NB4 (cell line): ENCODE measurements around the gene CRACDL.
A peak's percentile ranks its signal among the peaks of the same experiment; 100 is the strongest.
"Not testable (repeated sequence)": the region's sequence is repeated elsewhere in the genome, so short reads cannot be mapped to it uniquely, and the experiment has no call there.

ENCODE experiments used
- DNase-seq: peaks from one replicate; pipeline ENCODE4 v3.0.0; 2010; ENCODE audit warnings: low read depth
- H3K4me3 ChIP-seq: one replicate; pipeline ENCODE4 v1.5.1; 2011; ENCODE audit warnings: mild to moderate bottlenecking, low read depth, low read length, moderate library complexity
- MYC ChIP-seq: IDR thresholded peaks from 2 replicates; pipeline ENCODE4 v1.6.1; 2011; ENCODE audit warnings: low read depth, low read length
- POLR2A ChIP-seq: IDR thresholded peaks from 2 replicates; pipeline ENCODE4 v1.6.1; 2011; ENCODE audit warnings: mild to moderate bottlenecking; ENCODE audit not compliant: insufficient read length; ENCODE audit errors: extremely low read depth
- TF ChIP-seq, protein P1 (sequence below): IDR thresholded peaks from 2 replicates; pipeline ENCODE4 v1.6.1; 2011; ENCODE audit warnings: low read depth, low read length
- TF ChIP-seq, protein P2 (sequence below): IDR thresholded peaks from one replicate; pipeline ENCODE4 v1.5.1; 2012; ENCODE audit warnings: low read depth, low read length

The CRACDL gene

DNA sequence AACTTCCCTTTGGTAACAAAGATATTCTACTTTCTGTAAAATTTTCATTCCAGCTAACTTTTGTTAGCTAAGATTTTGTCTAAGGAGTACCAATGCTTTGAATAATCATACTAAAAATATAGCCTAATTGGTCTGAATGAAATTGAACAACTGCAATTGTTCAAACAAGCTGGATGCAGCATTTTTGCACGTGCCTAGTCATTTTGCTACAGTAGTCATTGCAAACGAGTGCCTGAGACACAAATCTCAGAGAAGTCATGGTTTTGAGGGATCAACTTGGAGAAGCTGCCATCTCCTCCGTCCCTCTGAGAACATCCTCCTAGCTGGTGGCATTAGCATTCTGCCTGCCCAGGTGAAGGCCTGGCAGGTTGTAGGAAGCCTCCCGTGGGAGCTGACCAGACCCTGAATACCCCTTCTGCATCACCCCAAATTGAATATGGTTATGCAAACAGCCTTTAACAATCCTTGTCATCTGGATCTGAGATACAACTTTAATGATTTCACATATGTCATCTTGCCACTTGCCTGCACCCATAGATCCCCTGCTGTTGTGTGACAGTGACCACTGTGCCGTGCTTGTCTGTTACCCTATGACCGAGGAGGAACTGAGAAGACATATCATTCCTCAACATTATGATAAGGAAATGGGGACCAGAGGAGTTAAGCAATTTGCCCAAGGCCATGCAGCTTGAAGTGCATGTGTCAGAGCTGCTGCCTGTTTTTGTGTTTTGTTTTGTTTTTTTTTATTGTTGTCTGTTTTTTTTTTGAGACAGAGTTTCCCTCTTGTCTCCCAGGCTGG is 176.0 kb downstream of the CRACDL start:
- peak; percentile 79 for DNase-seq
- H3K4me3 ChIP-seq: no peak overlapping the region
- TF ChIP-seq, protein P1, sequence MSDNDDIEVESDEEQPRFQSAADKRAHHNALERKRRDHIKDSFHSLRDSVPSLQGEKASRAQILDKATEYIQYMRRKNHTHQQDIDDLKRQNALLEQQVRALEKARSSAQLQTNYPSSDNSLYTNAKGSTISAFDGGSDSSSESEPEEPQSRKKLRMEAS: 0 out of 2 replicates have a peak, but pooled peaks have one; percentile 38
- TF ChIP-seq, protein P2, sequence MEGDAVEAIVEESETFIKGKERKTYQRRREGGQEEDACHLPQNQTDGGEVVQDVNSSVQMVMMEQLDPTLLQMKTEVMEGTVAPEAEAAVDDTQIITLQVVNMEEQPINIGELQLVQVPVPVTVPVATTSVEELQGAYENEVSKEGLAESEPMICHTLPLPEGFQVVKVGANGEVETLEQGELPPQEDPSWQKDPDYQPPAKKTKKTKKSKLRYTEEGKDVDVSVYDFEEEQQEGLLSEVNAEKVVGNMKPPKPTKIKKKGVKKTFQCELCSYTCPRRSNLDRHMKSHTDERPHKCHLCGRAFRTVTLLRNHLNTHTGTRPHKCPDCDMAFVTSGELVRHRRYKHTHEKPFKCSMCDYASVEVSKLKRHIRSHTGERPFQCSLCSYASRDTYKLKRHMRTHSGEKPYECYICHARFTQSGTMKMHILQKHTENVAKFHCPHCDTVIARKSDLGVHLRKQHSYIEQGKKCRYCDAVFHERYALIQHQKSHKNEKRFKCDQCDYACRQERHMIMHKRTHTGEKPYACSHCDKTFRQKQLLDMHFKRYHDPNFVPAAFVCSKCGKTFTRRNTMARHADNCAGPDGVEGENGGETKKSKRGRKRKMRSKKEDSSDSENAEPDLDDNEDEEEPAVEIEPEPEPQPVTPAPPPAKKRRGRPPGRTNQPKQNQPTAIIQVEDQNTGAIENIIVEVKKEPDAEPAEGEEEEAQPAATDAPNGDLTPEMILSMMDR: no peak
- TF ChIP-seq MYC (no peak), POLR2A (no peak)

DNA sequence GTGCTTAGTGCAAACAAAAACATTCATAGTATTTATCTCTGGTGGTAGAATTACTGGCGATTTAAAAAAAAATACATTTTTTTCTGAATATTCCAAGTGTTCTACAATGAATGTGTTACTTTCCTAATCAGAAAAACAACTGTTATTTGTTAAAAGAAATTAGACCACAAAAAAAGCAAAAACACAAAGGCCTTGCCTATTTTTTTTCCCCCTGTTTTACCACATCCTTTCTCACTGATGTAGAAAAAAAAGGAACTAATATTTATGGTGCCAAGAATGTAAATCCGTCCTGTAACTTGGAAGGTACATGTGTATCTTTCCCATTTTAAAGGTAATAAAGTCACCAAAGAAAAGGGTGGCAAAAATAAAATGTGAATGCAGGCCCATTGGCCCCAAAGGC is 176.7 kb downstream of the CRACDL start:
- H3K4me3 ChIP-seq: no peak overlapping the region
- peak; percentile 67 for DNase-seq
- TF ChIP-seq MYC (no peak), POLR2A (no peak)
- TF ChIP-seq, protein P1: no peak
- TF ChIP-seq, protein P2: no peak

DNA sequence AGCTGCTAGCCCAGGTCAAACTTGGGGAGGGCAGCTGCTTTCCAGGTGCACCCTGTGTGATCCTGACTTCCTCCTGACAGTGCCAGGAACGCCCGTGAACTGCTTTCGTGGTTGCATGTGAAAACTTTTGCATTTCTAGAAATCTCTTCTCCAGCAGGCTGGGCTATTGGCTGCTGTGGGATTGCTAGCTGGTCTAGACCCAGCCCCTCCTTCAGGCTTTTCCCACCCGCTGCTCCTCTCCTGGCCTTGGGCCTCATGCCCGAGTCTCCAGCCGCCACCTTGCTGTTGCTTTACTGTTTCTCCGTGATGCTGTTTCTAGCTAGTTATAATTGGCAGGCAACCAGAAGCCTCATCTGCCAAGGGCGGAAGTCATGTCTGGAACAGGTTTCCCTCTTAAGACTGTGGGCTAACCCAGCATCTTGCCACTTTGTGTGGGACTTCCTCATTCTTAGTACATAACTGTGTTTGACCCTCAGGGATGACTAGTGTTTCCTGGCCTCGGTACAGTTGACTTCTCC is 178.1 kb downstream of the CRACDL start:
- peak overlapping the region; percentile 35 for H3K4me3 ChIP-seq
- DNase-seq: peak; percentile 98
- TF ChIP-seq MYC (no peak), POLR2A (no peak)
- TF ChIP-seq, protein P1: 0 out of 2 replicates have a peak, but pooled peaks have one; percentile 26
- TF ChIP-seq, protein P2: no peak

DNA sequence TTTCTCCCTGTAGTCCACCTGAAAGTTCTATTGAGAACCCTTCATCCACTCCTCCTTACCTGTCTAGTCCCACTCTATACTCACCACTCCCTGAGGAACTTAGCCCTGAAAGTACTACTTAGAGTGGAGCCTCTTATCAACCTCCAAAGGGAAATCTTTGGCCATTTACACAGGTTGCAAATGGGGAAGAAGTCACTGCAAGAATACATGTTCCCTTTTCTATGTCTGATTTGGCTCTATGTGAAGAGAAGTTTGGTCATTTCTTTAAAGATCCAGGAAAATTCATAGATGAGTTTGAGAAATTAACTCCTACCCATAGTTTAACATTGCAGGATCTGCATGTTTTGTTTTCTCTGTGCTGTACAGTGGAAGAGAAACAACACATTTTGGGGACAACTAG is 182.2 kb downstream of the CRACDL start:
- TF ChIP-seq, protein P2: no peak
- TF ChIP-seq, protein P1: no peak
- TF ChIP-seq MYC (no peak), POLR2A (no peak)
- no peak for DNase-seq
- H3K4me3 ChIP-seq: no peak overlapping the region

DNA sequence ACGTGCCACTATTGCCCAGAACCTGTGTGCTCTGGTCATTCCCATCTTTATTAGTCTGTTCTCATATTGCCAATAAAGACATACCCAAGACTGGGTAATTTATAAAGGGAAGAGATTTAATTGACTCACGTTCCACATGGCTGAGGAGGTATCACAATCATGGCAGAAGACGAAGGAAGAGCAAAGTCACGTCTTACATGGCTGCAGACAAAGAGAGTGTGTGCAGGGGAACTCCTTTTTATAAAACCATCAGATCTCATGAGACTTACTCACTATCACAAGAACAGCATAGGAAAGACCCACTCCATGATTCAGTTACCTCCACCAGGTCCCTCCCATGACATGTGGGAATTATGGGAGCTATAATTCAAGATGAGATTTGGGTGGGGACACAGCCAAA is 183.3 kb downstream of the CRACDL start:
- DNase-seq, H3K4me3 ChIP-seq: not testable (repeated sequence)

DNA sequence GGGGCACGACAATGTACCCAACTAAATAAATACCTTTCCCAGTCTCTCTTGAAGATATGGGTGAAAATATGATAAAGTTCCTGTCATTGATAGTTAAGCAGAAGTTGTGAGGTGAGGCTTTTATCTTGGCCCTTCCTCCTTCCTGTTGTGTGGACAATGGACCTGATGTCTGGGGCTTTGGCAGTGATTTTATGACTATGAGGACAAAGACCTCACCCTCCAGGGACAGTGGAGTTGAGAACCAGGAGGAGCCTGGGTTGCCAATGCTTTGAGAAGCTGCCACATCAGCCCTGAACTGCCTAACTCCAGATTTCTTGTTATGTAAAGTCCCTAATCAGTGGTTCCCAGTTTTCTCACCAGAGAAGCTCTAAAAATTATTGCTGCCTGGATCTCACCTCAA is 184.3 kb downstream of the CRACDL start:
- TF ChIP-seq, protein P1: no peak
- TF ChIP-seq MYC: no peak
- TF ChIP-seq, protein P2: no peak
- TF ChIP-seq POLR2A: no peak
- H3K4me3 ChIP-seq: no peak overlapping the region
- no peak for DNase-seq
